HG03354 (cell line): ENCODE measurements around the gene ISG20.

ENCODE experiments used
- ATAC-seq: cut with Tn5 transposase; IDR thresholded peaks from one replicate; pipeline ENCODE4 v1.9.1; 2021; ENCODE audit warnings: mild to moderate bottlenecking; ENCODE audit not compliant: unreplicated experiment, poor library complexity, severe bottlenecking

Gene ISG20

GRCh38 chr15:88617790-88618189, 21.0 kb upstream of the ISG20 start:
- ATAC-seq, result no peak

GRCh38 chr15:88618686-88619085, 20.1 kb upstream of the ISG20 start:
- no peak for ATAC-seq

GRCh38 chr15:88619796-88620195, 19.0 kb upstream of the ISG20 start:
- ATAC-seq, result no peak

GRCh38 chr15:88620995-88621772, 17.6 kb upstream of the ISG20 start, which contains the start of gene AEN:
Gene AEN, plus strand, starts transcription at chr15:88621340. Its CDS starts 4,870 bp downstream, at chr15:88626210.
- ATAC-seq, result peak; percentile 95

- ATAC-seq, result peak; percentile 40
Measured at GRCh38 chr15:88621789-88622604, 16.8 kb upstream of the ISG20 start.

- peak; percentile 7 for ATAC-seq
Measured at GRCh38 chr15:88622605-88622975, 16.2 kb upstream of the ISG20 start.

GRCh38 chr15:88623061-88623460, 15.8 kb upstream of the ISG20 start:
- ATAC-seq, result no peak

GRCh38 chr15:88623632-88624031, 15.2 kb upstream of the ISG20 start:
- ATAC-seq, result no peak

GRCh38 chr15:88624156-88624970, 14.5 kb upstream of the ISG20 start:
- ATAC-seq, result peak; percentile 36

GRCh38 chr15:88624971-88625490, 13.8 kb upstream of the ISG20 start:
- ATAC-seq, result no peak

- no peak for ATAC-seq
Measured at GRCh38 chr15:88625943-88626741, 12.7 kb upstream of the ISG20 start.

- ATAC-seq, result peak; percentile 46
Measured at GRCh38 chr15:88627463-88627862, 11.4 kb upstream of the ISG20 start.

GRCh38 chr15:88628018-88628654, 10.7 kb upstream of the ISG20 start:
- ATAC-seq, result no peak

GRCh38 chr15:88629071-88629470, 9.7 kb upstream of the ISG20 start:
- no peak for ATAC-seq

GRCh38 chr15:88630141-88630721, 8.6 kb upstream of the ISG20 start:
- ATAC-seq, result no peak

GRCh38 chr15:88630798-88631463, 7.9 kb upstream of the ISG20 start:
- ATAC-seq, result no peak

GRCh38 chr15:88631464-88632028, 7.3 kb upstream of the ISG20 start:
- no peak for ATAC-seq
